ENCODE measurements around the gene PPP1R14C.

PPP1R14C gene

GRCh38 chr6:150252714-150253444, 110.0 kb downstream of the PPP1R14C start:
- peaks cover 44% of the 10 kb centered on the region for H3K27me3 Mint-ChIP-seq
- H3K4me1 Mint-ChIP-seq: peaks cover 27% of the 10 kb centered on the region
- H3K27ac Mint-ChIP-seq: peak overlapping the region in 1 of 2 donors; percentile 23
- ATAC-seq: peak; percentile 69
- H3K4me3 Mint-ChIP-seq: no peak overlapping the region
- peaks cover 7 to 11% of the 10 kb centered on the region in 2 donors for H3K9me3 Mint-ChIP-seq
- DNase-seq: no peak

GRCh38 chr6:150253489-150253888, 110.6 kb downstream of the PPP1R14C start:
- Mint-ChIP-seq H3K27me3 (peaks cover 46% of the 10 kb centered on the region), H3K4me1 (peaks cover 27% of the 10 kb centered on the region), H3K9me3 (peaks cover 5 to 7% of the 10 kb centered on the region in 2 donors), H3K4me3 (no peak overlapping the region), H3K27ac (no peak overlapping the region)
- ATAC-seq (no peak), DNase-seq (no peak)

- Mint-ChIP-seq H3K4me1 (peaks cover 27% of the 10 kb centered on the region), H3K9me3 (peaks cover 0 to 7% of the 10 kb centered on the region in 2 donors), H3K4me3 (no peak overlapping the region), H3K27me3 (peaks cover 50% of the 10 kb centered on the region), H3K27ac (no peak overlapping the region)
- DNase-seq (no peak), ATAC-seq (peak; percentile 68)
Measured at GRCh38 chr6:150254770-150255169, 111.9 kb downstream of the PPP1R14C start.

- Mint-ChIP-seq H3K27ac (peak overlapping the region in 1 of 2 donors; percentile 35), H3K4me3 (no peak overlapping the region)
- no peak for ATAC-seq
Measured at GRCh38 chr6:150255840-150256239, 113.0 kb downstream of the PPP1R14C start.

GRCh38 chr6:150256618-150257272, 113.9 kb downstream of the PPP1R14C start:
- Mint-ChIP-seq H3K4me3 (no peak overlapping the region), H3K27me3 (peaks cover 39% of the 10 kb centered on the region), H3K9me3 (no peaks in the 10 kb centered on the region), H3K27ac (peak overlapping the region in 1 of 2 donors; percentile 30), H3K4me1 (peaks cover 27% of the 10 kb centered on the region)
- ATAC-seq: peak; percentile 77
- no peak for DNase-seq

More at GRCh38 chr6:150255840-150256239, 113.0 kb downstream of the PPP1R14C start:
- H3K27me3 Mint-ChIP-seq: peaks cover 45% of the 10 kb centered on the region
- H3K9me3 Mint-ChIP-seq: peaks cover 0 to 5% of the 10 kb centered on the region in 2 donors
- H3K4me1 Mint-ChIP-seq: peaks cover 27% of the 10 kb centered on the region
- DNase-seq: no peak

GRCh38 chr6:150258381-150258780, 115.5 kb downstream of the PPP1R14C start:
- DNase-seq: no peak

GRCh38 chr6:150260931-150261330, 118.1 kb downstream of the PPP1R14C start:
- Mint-ChIP-seq H3K4me3 (no peak overlapping the region), H3K27me3 (peaks cover 14% of the 10 kb centered on the region), H3K27ac (no peak overlapping the region), H3K9me3 (no peaks in the 10 kb centered on the region), H3K4me1 (peaks cover 12% of the 10 kb centered on the region)
- ATAC-seq (no peak), DNase-seq (no peak)

More at GRCh38 chr6:150258381-150258780, 115.5 kb downstream of the PPP1R14C start:
- Mint-ChIP-seq H3K4me1 (peaks cover 18% of the 10 kb centered on the region), H3K27ac (no peak overlapping the region), H3K4me3 (no peak overlapping the region), H3K9me3 (no peaks in the 10 kb centered on the region), H3K27me3 (peaks cover 30% of the 10 kb centered on the region)
- ATAC-seq: no peak

GRCh38 chr6:150261997-150262697, 119.3 kb downstream of the PPP1R14C start:
- H3K27ac Mint-ChIP-seq: no peak overlapping the region
- no peak for DNase-seq
- no peaks in the 10 kb centered on the region for H3K4me1 Mint-ChIP-seq
- H3K4me3 Mint-ChIP-seq: no peak overlapping the region
- H3K9me3 Mint-ChIP-seq: no peaks in the 10 kb centered on the region
- peaks cover 6% of the 10 kb centered on the region for H3K27me3 Mint-ChIP-seq
- no peak for ATAC-seq

- no peak overlapping the region for H3K27ac Mint-ChIP-seq
- H3K27me3 Mint-ChIP-seq: no peaks in the 10 kb centered on the region
- no peaks in the 10 kb centered on the region for H3K9me3 Mint-ChIP-seq
- ATAC-seq (peak; percentile 67), DNase-seq (peak in 1 of 2 donors; percentile 22)
- no peak overlapping the region for H3K4me3 Mint-ChIP-seq
- H3K4me1 Mint-ChIP-seq: no peaks in the 10 kb centered on the region
Measured at GRCh38 chr6:150263765-150264404, 121.0 kb downstream of the PPP1R14C start.

GRCh38 chr6:150266309-150266708, 123.5 kb downstream of the PPP1R14C start:
- no peak overlapping the region for H3K4me3 Mint-ChIP-seq
- no peak for DNase-seq
- H3K27me3 Mint-ChIP-seq: no peaks in the 10 kb centered on the region
- no peak for ATAC-seq
- H3K27ac Mint-ChIP-seq: peak overlapping the region in 1 of 2 donors; percentile 48
- no peaks in the 10 kb centered on the region for H3K9me3 Mint-ChIP-seq
- H3K4me1 Mint-ChIP-seq: no peaks in the 10 kb centered on the region

GRCh38 chr6:150266963-150267685, 124.3 kb downstream of the PPP1R14C start:
- Mint-ChIP-seq H3K9me3 (no peaks in the 10 kb centered on the region), H3K4me3 (no peak overlapping the region), H3K4me1 (no peaks in the 10 kb centered on the region), H3K27me3 (no peaks in the 10 kb centered on the region), H3K27ac (no peak overlapping the region)
- DNase-seq (no peak), ATAC-seq (no peak)

GRCh38 chr6:150267686-150268561, 125.1 kb downstream of the PPP1R14C start:
- H3K4me1 Mint-ChIP-seq: no peaks in the 10 kb centered on the region
- ATAC-seq: no peak
- no peak for DNase-seq
- H3K4me3 Mint-ChIP-seq: no peak overlapping the region
- no peak overlapping the region for H3K27ac Mint-ChIP-seq
- no peaks in the 10 kb centered on the region for H3K9me3 Mint-ChIP-seq
- H3K27me3 Mint-ChIP-seq: no peaks in the 10 kb centered on the region

GRCh38 chr6:150269130-150269856, 126.4 kb downstream of the PPP1R14C start:
- Mint-ChIP-seq H3K4me1 (no peaks in the 10 kb centered on the region), H3K27me3 (no peaks in the 10 kb centered on the region), H3K9me3 (no peaks in the 10 kb centered on the region), H3K27ac (peak overlapping the region in 1 of 2 donors; percentile 88), H3K4me3 (no peak overlapping the region)
- ATAC-seq (no peak), DNase-seq (no peak)

- no peaks in the 10 kb centered on the region for H3K4me1 Mint-ChIP-seq
- no peak for ATAC-seq
Measured at GRCh38 chr6:150269857-150270223, 127.0 kb downstream of the PPP1R14C start.

More at GRCh38 chr6:150269857-150270223, 127.0 kb downstream of the PPP1R14C start:
- no peaks in the 10 kb centered on the region for H3K27me3 Mint-ChIP-seq
- no peak overlapping the region for H3K4me3 Mint-ChIP-seq
- H3K9me3 Mint-ChIP-seq: no peaks in the 10 kb centered on the region
- H3K27ac Mint-ChIP-seq: peak overlapping the region in 1 of 2 donors; percentile 88
- no peak for DNase-seq

Measured in stimulated activated naive CD8-positive, alpha-beta T cell treated with anti-CD3 and anti-CD28 coated beads, Interleukin-15, amount 100 ng/mL, for 72 hours (primary cell).